Ovary (tissue), 9 donors: ENCODE measurements around the gene PODNL1. TPM values are rescaled to one million over a fixed set of nuclear protein-coding genes. Genes with fewer than 3 reads are reported as not detected.

ENCODE experiments used
- DNase-seq, 5 donors: peaks; one replicate each; pipeline ENCODE4 v3.0.0-alpha.2; 2019 to 2020
- H3K27ac ChIP-seq, 2 donors: fragments of 200-600 bp; one replicate each; pipeline versions ENCODE4 v1.5.1 to v1.8.0; 2019 to 2022
- H3K27me3 ChIP-seq: fragments of 200-600 bp; one replicate; pipeline ENCODE4 v1.8.0; 2022
- H3K36me3 ChIP-seq: fragments of 200-600 bp; sonication (generic); one replicate; pipeline ENCODE4 v1.5.1; 2019
- H3K4me1 ChIP-seq: one replicate; pipeline ENCODE4 v1.8.1; 2013; ENCODE audit warnings: mild to moderate bottlenecking, moderate library complexity; ENCODE audit not compliant: insufficient read depth
- H3K4me3 ChIP-seq: fragments of 200-600 bp; sonication (generic); one replicate; pipeline ENCODE4 v1.5.1; 2017
- H3K9me3 ChIP-seq, 2 donors: fragments of 200-600 bp in 1 of 2; sonication (generic) in 1 of 2; one replicate each; pipeline versions ENCODE4 v1.5.1 to v1.8.1; 2013 to 2019; ENCODE audit warnings: mild to moderate bottlenecking in 1 of 2, moderate library complexity in 1 of 2
- CTCF ChIP-seq, 3 donors: fragments of 450-650 bp in 2 of 3; fragments of 200-600 bp in 1 of 3; IDR thresholded peaks; one replicate each; pipeline versions ENCODE4 v1.5.1 to v1.8.0; 2016 to 2022; ENCODE audit warnings: antibody characterized with exemption in 3 of 3, mild to moderate bottlenecking in 1 of 3
- EP300 ChIP-seq: sonication (generic); formaldehyde crosslinking; IDR thresholded peaks from one replicate; pipeline ENCODE4 v1.6.1; 2017; ENCODE audit warnings: antibody characterized with exemption
- POLR2A ChIP-seq: fragments of 450-650 bp; IDR thresholded peaks from one replicate; pipeline ENCODE4 v1.6.1; 2017; ENCODE audit warnings: antibody characterized with exemption, mild to moderate bottlenecking, moderate library complexity
- WGBS, 3 donors: extraction: QIAGEN DNeasy Blood & Tissue Kit in 1 of 3; methylation state at CpG; one replicate each; pipeline versions ENCODE4 v1.1.5 to v1.1.7; 2013 to 2017; 5-methylcytosine and 5-hydroxymethylcytosine counted together
- intact Hi-C, 4 donors: fragments of 100-400 bp; cut with DNase I; formaldehyde crosslinking; loops; one replicate each; pipeline versions ENCODE4 v1.11.0 to v1.15.1; 2022 to 2023
- polyA plus RNA-seq, 2 donors: library from polyadenylated mRNA; stranded (reverse); fragments of 200-250 nt in 1 of 2; fragments of 350-450 nt in 1 of 2; fragmentation: Illumina TruSeq in 1 of 2; extraction: RNeasy Lipid Tissue Mini Kit (QIAGEN cat#74804) in 1 of 2; gene quantifications; one replicate each; pipeline ENCODE4 v1.2.3, GENCODE V29; 2013 to 2014
- total RNA-seq, 7 donors: library from RNA; depleted of rRNA in 2 of 7; stranded (reverse); fragments of >200 nt in 2 of 7; fragmentation: NEBNext Ultra II Directional in 3 of 7; extraction: Animal tissue kit (Norgen Biotek cat#: 25700) in 3 of 7; gene quantifications; one replicate each; pipeline versions ENCODE4 v1.1.0 to v1.2.4, GENCODE V29; 2016 to 2023
- donor health status: DM: no; HTN: no; CAD: no; lungs with moderate emphysema.
- donor health status: DM: no; HTN: no; CAD: no.
- donor health status: Bipolar disorder and iron deficiency.
- donor health status: DM: yes; HTN: yes; CAD: no.
- donor health status: DM: no; HTN: no; CAD: no.
- donor health status: DM: yes; HTN: yes; CAD: no.

Gene PODNL1
- total and polyA plus RNA-seq, 9 donors = 0.48 to 3.8 (median 1.4) TPM

GRCh38 chr19:13920940-13921747 is 17.1 kb downstream of the PODNL1 start:
- H3K27me3 ChIP-seq = no peaks in the 10 kb centered on the region
- DNase-seq = no peak
- intact Hi-C loops = no loop called here
- no peaks in the 10 kb centered on the region for H3K9me3 ChIP-seq
- TF ChIP-seq POLR2A = no peak
- TF ChIP-seq CTCF (IDR thresholded peaks at IDR 0.05) = no peak
- no peak for TF ChIP-seq EP300
- no peaks in the 10 kb centered on the region for H3K36me3 ChIP-seq
- H3K4me1 ChIP-seq = no peaks in the 10 kb centered on the region
- WGBS, 3 donors = 74 to 84% (median 84%) methylated on average over 2 of the region's 2 CpGs
- H3K27ac ChIP-seq = no peak overlapping the region
- H3K4me3 ChIP-seq = no peak overlapping the region

GRCh38 chr19:13920524-13920923 is 17.7 kb downstream of the PODNL1 start:
- TF ChIP-seq CTCF (IDR thresholded peaks at IDR 0.05) = no peak
- no peak for TF ChIP-seq EP300
- TF ChIP-seq POLR2A = no peak
- Histone ChIP-seq H3K27ac (no peak overlapping the region), H3K9me3 (no peaks in the 10 kb centered on the region), H3K4me1 (no peaks in the 10 kb centered on the region), H3K27me3 (no peaks in the 10 kb centered on the region), H3K36me3 (no peaks in the 10 kb centered on the region), H3K4me3 (no peak overlapping the region)
- no peak for DNase-seq
- WGBS, 3 donors = 96 to 97% (median 96%) methylated on average over 9 to 11 of the region's 11 CpGs
- intact Hi-C loops = no loop called here

- 82 to 86% (median 85%) methylated on average over 20 to 34 of the region's 34 CpGs for WGBS, 3 donors
- H3K36me3 ChIP-seq = no peaks in the 10 kb centered on the region
These were observed 19.3 kb downstream of the PODNL1 start for GRCh38 chr19:13918726-13919411.

GRCh38 chr19:13917888-13918406 is 20.3 kb downstream of the PODNL1 start:
- H3K9me3 ChIP-seq = no peaks in the 10 kb centered on the region
- no peak overlapping the region for H3K4me3 ChIP-seq
- no peak for DNase-seq
- H3K36me3 ChIP-seq = no peaks in the 10 kb centered on the region
- no peak overlapping the region for H3K27ac ChIP-seq
- no peaks in the 10 kb centered on the region for H3K27me3 ChIP-seq
- H3K4me1 ChIP-seq = no peaks in the 10 kb centered on the region
- TF ChIP-seq POLR2A (no peak), CTCF (IDR thresholded peaks at IDR 0.05) (no peak), EP300 (no peak)
- intact Hi-C loops = no loop called here
- 57 to 81% (median 79%) methylated on average over 14 of the region's 14 CpGs for WGBS, 3 donors

More at GRCh38 chr19:13918726-13919411, 19.3 kb downstream of the PODNL1 start:
- Histone ChIP-seq H3K4me1 (no peaks in the 10 kb centered on the region), H3K4me3 (no peak overlapping the region), H3K9me3 (no peaks in the 10 kb centered on the region), H3K27ac (no peak overlapping the region), H3K27me3 (no peaks in the 10 kb centered on the region)
- intact Hi-C loops = no loop called here
- no peak for DNase-seq
- no peak for TF ChIP-seq EP300
- TF ChIP-seq POLR2A = no peak
- TF ChIP-seq CTCF (IDR thresholded peaks at IDR 0.05) = no peak
